SKM-1 (cell line): ENCODE data around the gene ZNF57.
A peak's percentile ranks its signal among the peaks of the same experiment; 100 is the strongest.
"Not testable (repeated sequence)": the region's sequence is repeated elsewhere in the genome, so short reads cannot be mapped to it uniquely, and the experiment has no call there.

Source experiments
- DNase-seq: peaks from one replicate; lab custom pipeline; 2025; ENCODE audit not compliant: unreplicated experiment; lab: John Stamatoyannopoulos, UW

The ZNF57 gene

DNA sequence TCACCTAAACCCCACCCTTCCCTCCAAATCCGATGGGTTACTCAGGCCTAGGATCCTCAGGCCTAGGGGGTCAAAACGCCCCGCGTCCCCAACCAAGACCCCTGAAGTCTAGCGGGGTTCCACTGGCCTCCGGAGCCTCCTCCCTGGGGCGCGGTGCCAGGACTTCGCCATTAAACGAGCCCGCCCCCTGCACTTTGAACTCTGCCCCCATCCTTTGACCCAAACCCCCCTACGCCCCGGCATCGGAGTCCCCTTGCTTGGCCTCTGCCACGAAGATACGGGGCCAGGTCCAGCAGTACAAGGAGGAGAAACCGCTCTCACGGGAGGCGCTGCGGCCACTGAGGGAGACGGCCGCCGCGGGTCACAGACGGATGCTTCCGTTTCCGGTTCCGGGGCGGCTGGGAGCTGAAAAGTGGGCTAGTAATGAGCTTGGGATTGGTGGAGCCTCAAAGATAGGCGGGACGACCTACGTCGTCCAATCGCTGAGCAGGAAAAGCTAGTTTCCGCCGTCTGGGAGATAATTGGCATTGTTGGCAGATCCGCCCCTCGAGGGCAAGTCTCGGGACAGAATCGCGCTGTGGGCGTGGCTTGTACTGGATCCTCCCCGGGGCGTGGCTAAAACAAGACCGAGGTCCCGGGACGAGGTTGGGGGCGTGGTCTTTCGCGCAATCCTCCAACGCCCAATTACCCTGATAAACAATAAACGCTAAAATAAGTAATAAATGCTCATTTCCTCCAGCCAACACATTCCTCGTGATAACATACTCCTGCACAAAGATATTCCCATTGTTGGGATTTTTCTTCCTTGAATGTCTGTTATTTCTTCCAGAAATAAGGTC, 49.8 kb downstream of the ZNF57 start:
- DNase-seq: peak; percentile 95

GRCh38 chr19:2952953-2953481, 52.3 kb downstream of the ZNF57 start:
- DNase-seq: no peak

GRCh38 chr19:2957160-2957559, 56.4 kb downstream of the ZNF57 start:
- no peak for DNase-seq

GRCh38 chr19:2960120-2960519, 59.4 kb downstream of the ZNF57 start:
- no peak for DNase-seq

DNA sequence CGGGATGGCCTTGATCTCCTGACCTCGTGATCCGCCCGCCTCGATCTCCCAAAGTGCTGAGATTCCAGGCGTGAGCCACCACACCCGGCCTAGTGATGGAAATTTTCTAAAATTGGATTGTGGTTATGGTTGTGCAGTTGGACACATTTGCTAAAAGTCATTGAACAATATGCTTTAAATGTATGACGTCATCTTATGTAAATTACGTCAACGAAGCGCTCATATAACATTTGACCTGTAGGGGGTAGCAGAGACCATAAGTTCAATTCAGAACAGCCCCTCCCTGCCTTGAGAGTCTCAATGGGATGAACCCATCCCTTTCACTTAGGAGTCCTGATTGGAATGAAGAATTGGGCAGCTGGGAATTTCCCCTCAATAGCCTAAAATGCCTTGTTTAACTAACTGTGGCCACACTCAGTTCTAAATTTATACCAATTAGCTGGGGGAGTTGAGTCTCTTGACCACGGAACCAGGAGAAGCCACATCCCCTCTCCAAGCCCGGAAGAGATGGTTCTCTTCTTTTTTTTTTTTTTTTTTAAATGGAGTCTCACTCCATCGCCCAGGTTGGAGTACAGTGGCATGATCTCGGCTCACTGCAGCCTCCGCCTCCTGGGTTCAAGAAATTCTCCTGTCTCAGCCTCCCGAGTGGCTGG, 61.4 kb downstream of the ZNF57 start:
- peak; percentile 27 for DNase-seq

DNA sequence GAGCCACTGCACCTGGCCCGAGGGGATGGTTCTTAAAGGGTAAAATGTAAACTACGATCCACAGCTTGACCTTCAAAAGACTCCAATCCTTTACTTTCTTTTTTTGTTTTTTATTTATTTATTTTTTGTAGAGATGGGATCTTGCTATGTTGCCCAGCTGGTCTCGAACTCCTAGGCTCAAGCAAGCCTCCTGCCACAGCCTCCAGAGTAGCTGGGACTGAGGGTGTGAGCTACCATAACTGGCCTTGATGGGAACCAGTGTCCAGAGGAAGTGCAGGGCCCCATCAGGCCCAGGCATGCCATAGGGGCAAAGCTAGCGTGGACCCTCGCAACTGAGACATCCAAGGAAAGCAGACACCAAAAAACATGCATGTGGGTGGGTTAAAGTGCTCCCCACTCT, 62.4 kb downstream of the ZNF57 start:
- DNase-seq: no peak

DNA sequence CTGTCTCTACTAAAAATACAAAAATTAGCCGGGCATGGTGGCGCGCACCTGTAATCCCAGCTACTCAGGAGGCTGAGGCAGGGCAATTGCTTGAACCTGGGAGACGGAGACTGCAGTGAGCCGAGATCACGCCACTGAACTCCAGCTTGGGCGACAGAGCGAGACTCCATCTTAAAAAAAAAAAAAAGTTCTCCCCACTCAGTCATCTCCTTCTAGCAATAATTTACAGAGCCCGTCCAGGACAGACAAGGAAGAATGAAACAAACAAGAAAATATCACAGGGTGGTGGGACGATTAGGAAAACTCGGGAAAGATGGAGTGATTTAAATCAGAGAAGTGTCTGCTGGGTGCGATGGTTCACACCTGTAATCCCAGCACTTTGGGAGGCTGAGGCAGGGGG, 62.9 kb downstream of the ZNF57 start:
- DNase-seq: not testable (repeated sequence)

DNA sequence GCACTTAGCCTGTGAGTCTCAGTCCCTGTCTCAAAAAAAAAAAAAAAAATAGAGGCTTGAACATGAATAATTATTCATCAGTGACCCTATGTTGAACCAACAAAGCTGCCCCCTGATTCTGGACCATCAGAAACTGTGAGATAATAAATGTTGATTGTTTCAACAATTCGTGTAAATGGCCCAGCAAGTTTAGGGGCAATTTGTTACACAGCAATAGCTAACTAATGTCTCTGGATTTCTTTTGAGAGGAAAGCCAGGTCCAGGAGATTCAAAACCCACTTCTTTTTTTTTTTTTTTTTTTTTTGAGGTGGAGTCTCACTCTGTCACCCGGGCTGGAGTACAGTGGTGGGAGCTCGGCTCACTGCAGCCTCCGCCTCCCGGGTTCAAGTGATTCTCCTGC, 64.1 kb downstream of the ZNF57 start:
- DNase-seq: no peak

- DNase-seq: no peak
Observed at GRCh38 chr19:2967972-2968371, 67.2 kb downstream of the ZNF57 start.
